GM23338 (cell line): ENCODE results near the gene TBX2. TPM values are rescaled to one million over a fixed set of nuclear protein-coding genes. Genes with fewer than 3 reads are reported as not detected.

ENCODE experiments used
- ATAC-seq: fragments of 200-7000 bp; cut with Tn5 transposase; 3 replicates; pipeline ENCODE4 v1.9.1; 2020
- DNase-seq: peaks from one replicate; pipeline ENCODE4 v3.0.0-alpha.2; 2015; ENCODE audit warnings: low spot score
- H2AFZ ChIP-seq: fragments of 200-600 bp; sonication (generic); 2 replicates; pipeline ENCODE4 v1.8.0; 2016; ENCODE audit warnings: antibody characterized with exemption, mild to moderate bottlenecking, moderate library complexity
- H3F3A ChIP-seq: fragments of 200-600 bp; sonication (generic); replicated peaks from 2 replicates; pipeline ENCODE4 v1.8.0; 2017; ENCODE audit warnings: antibody characterized with exemption, mixed run types, low read depth
- H3K27ac ChIP-seq: fragments of 200-600 bp; sonication (generic); 2 replicates; pipeline ENCODE4 v1.6.1; 2016; ENCODE audit warnings: low read depth
- H3K27me3 ChIP-seq: fragments of 200-600 bp; sonication (generic); 2 replicates; pipeline ENCODE4 v1.8.0; 2016; ENCODE audit warnings: mild to moderate bottlenecking, mixed run types, moderate library complexity; ENCODE audit not compliant: insufficient read depth
- H3K36me3 ChIP-seq: fragments of 200-600 bp; sonication (generic); 2 replicates; pipeline ENCODE4 v1.8.0; 2016; ENCODE audit warnings: mild to moderate bottlenecking; ENCODE audit not compliant: insufficient read depth
- H3K4me1 ChIP-seq: fragments of 200-600 bp; sonication (generic); 2 replicates; pipeline ENCODE4 v1.8.0; 2016; ENCODE audit warnings: mild to moderate bottlenecking, moderate library complexity; ENCODE audit not compliant: insufficient read depth
- H3K4me2 ChIP-seq: fragments of 200-600 bp; sonication (generic); 2 replicates; pipeline ENCODE4 v1.7.1; 2017; ENCODE audit warnings: mixed run types
- H3K4me3 ChIP-seq: fragments of 200-600 bp; sonication (generic); 2 replicates; pipeline ENCODE4 v1.6.1; 2016; ENCODE audit warnings: mixed run types
- H3K79me2 ChIP-seq: fragments of 200-600 bp; sonication (generic); replicated peaks from 2 replicates; pipeline ENCODE4 v1.8.0; 2017; ENCODE audit warnings: mild to moderate bottlenecking; ENCODE audit not compliant: insufficient read depth
- H3K9me2 ChIP-seq: fragments of 200-600 bp; sonication (generic); 2 replicates; pipeline ENCODE4 v1.8.0; 2017; ENCODE audit not compliant: insufficient read depth
- H4K20me1 ChIP-seq: fragments of 200-600 bp; sonication (generic); replicated peaks from 2 replicates; pipeline ENCODE4 v1.8.0; 2017; ENCODE audit warnings: mild to moderate bottlenecking; ENCODE audit not compliant: insufficient read depth
- H3K27ac Mint-ChIP-seq: 2 replicates; pipeline ENCODE4 v1.8.0; 2020; ENCODE audit warnings: inconsistent platforms, mild to moderate bottlenecking, moderate library complexity, mixed read lengths
- H3K27me3 Mint-ChIP-seq: 3 replicates; pipeline ENCODE4 v1.8.0; 2022; ENCODE audit warnings: low read depth, mild to moderate bottlenecking, moderate library complexity, mixed read lengths, inconsistent platforms; ENCODE audit not compliant: insufficient read depth, poor library complexity
- H3K36me3 Mint-ChIP-seq: 3 replicates; pipeline ENCODE4 v1.8.0; 2021; ENCODE audit warnings: low read depth, mild to moderate bottlenecking, inconsistent platforms, moderate library complexity, mixed read lengths
- H3K4me1 Mint-ChIP-seq: 3 replicates; pipeline ENCODE4 v1.8.0; 2020; ENCODE audit warnings: mild to moderate bottlenecking, inconsistent platforms, mixed read lengths
- H3K4me3 Mint-ChIP-seq: 3 replicates; pipeline ENCODE4 v1.8.0; 2021; ENCODE audit warnings: moderate library complexity, mild to moderate bottlenecking, inconsistent platforms, mixed read lengths
- H3K9me3 Mint-ChIP-seq: 3 replicates; pipeline ENCODE4 v1.8.0; 2020; ENCODE audit warnings: moderate library complexity, mild to moderate bottlenecking, inconsistent platforms, mixed read lengths
- CREB1 ChIP-seq: fragments of 250-450 bp; sonication (Bioruptor Pico); IDR thresholded peaks from 2 replicates; pipeline ENCODE4 v1.5.0; 2020; ENCODE audit warnings: low read depth, mild to moderate bottlenecking, moderate library complexity
- EZH2 ChIP-seq: fragments of 200-600 bp; sonication (generic); IDR thresholded peaks from one replicate; pipeline ENCODE4 v1.8.0; 2017; ENCODE audit warnings: antibody characterized with exemption, mild to moderate bottlenecking, low read depth; ENCODE audit not compliant: unreplicated experiment
- EZH2phosphoT487 ChIP-seq: fragments of 200-600 bp; sonication (generic); IDR thresholded peaks from one replicate; pipeline ENCODE4 v1.8.1; 2018; ENCODE audit warnings: antibody characterized with exemption; ENCODE audit not compliant: unreplicated experiment
- JUNB ChIP-seq: IDR thresholded peaks from one replicate; pipeline ENCODE4 v1.6.1; 2016; ENCODE audit warnings: antibody characterized with exemption; ENCODE audit not compliant: unreplicated experiment
- NANOG ChIP-seq: IDR thresholded peaks from 2 replicates; pipeline ENCODE4 v1.6.1; 2016; ENCODE audit warnings: antibody characterized with exemption, borderline replicate concordance
- POLR2AphosphoS5 ChIP-seq: IDR thresholded peaks from 2 replicates; pipeline ENCODE4 v1.6.1; 2016; ENCODE audit warnings: antibody characterized with exemption, low read depth
- STAT1 ChIP-seq: IDR thresholded peaks from one replicate; pipeline ENCODE4 v1.6.1; 2016; ENCODE audit warnings: antibody characterized with exemption; ENCODE audit not compliant: unreplicated experiment
- ZNF114 ChIP-seq: fragments of 250-450 bp; sonication (Bioruptor Pico); IDR thresholded peaks from 2 replicates; pipeline ENCODE4 v1.5.0; 2020; ENCODE audit warnings: mild to moderate bottlenecking, moderate library complexity
- ZNF331 ChIP-seq: fragments of 250-450 bp; sonication (Bioruptor Pico); IDR thresholded peaks from 2 replicates; pipeline ENCODE4 v1.5.0; 2020; ENCODE audit warnings: low read depth, mild to moderate bottlenecking, moderate library complexity
- polyA plus RNA-seq: library from polyadenylated mRNA; unstranded; fragments of >200 nt; fragmentation: Nextera tagmentation; extraction: Ambion mirVana; gene quantifications from 2 replicates; pipeline ENCODE4 v1.2.1, GENCODE V29; 2016
- total RNA-seq: library from RNA; depleted of rRNA; stranded (reverse); fragments of >200 nt; shearing (Covaris generic); gene quantifications from 2 replicates; pipeline ENCODE4 v1.2.3, GENCODE V29; 2014
- TF ChIP-seq, protein P1 (sequence below): IDR thresholded peaks from 2 replicates; pipeline ENCODE4 v1.6.1; 2016; ENCODE audit warnings: antibody characterized with exemption
- TF ChIP-seq, protein P2 (sequence below): fragments of 250-450 bp; sonication (Bioruptor Pico); IDR thresholded peaks from 2 replicates; pipeline ENCODE4 v1.5.0; 2020; ENCODE audit warnings: mild to moderate bottlenecking, moderate library complexity
- TF ChIP-seq, protein P3 (sequence below), 2 experiments: fragments of 200-600 bp in 1 of 2; sonication (generic) in 1 of 2; conservative IDR thresholded peaks; 2 replicates each; pipeline versions ENCODE4 v1.5.1 to v1.6.1; 2016 to 2017; ENCODE audit warnings: antibody characterized with exemption in 2 of 2, low read depth in 2 of 2, mild to moderate bottlenecking in 2 of 2, moderate library complexity in 1 of 2
- TF ChIP-seq, protein P4 (sequence below): IDR thresholded peaks from one replicate; pipeline ENCODE4 v1.6.1; 2018; ENCODE audit warnings: antibody characterized with exemption; ENCODE audit not compliant: unreplicated experiment

Gene TBX2
- total and polyA plus RNA-seq, 2 experiments from 2014 or later, result not detected

DNA sequence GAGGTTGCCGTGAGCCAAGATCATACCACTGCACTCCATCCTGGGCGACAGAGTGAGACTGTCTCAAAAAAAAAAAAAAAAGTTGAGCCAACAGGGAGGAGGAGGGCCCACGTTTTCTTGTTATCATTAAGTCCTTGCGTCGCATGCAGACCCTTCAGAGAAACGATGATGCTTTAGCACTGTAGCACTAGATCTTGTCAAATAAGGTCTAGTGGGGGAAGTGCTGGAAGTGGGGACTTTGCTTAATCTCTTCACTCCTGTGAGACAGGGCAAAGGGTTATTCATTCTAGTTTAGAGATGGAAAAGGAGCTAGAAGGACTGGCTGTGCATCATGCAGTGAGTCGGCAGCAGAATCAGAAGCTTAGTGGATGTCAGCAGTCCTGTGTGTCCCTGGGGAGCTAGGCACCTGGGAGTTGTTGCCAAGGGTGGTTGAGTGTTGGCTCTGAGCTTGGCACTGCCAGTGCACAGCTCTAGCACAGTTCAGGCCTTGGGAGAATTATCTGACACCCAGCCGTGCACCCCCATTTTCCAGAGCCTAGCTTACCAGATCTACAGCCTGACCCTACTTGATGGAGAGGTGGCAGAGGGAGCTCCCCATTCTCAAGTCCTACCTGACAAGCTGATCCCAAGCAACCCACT lies 33.4 kb upstream of the TBX2 start:
- Mint-ChIP-seq H3K9me3 (no peaks in the 10 kb centered on the region), H3K4me3 (no peak overlapping the region), H3K36me3 (no peaks in the 10 kb centered on the region), H3K27me3 (peaks cover 1% of the 10 kb centered on the region), H3K4me1 (no peaks in the 10 kb centered on the region), H3K27ac (no peak overlapping the region; the same call in 1 of the 2 replicates)
- ATAC-seq (no peak), DNase-seq (no peak)
- Histone ChIP-seq H3K36me3 (no peaks in the 10 kb centered on the region; the same call in 1 of the 2 replicates), H3K27ac (no peak overlapping the region), H3K4me1 (no peaks in the 10 kb centered on the region), H3F3A (no peaks in the 10 kb centered on the region), H3K4me2 (no peak overlapping the region), H3K9me2 (no peaks in the 10 kb centered on the region), H3K79me2 (no peaks in the 10 kb centered on the region), H3K27me3 (no peaks in the 10 kb centered on the region), H2AFZ (no peak overlapping the region), H3K4me3 (no peak overlapping the region), H4K20me1 (no peaks in the 10 kb centered on the region)
- TF ChIP-seq NANOG (no peak), ZNF331 (CRISPR knock-in tag) (no peak), POLR2AphosphoS5 (no peak), EZH2phosphoT487 (no peak), ZNF114 (no peak), CREB1 (CRISPR knock-in tag) (no peak), EZH2 (no peak), STAT1 (no peak), JUNB (no peak)
- TF ChIP-seq, protein P1, sequence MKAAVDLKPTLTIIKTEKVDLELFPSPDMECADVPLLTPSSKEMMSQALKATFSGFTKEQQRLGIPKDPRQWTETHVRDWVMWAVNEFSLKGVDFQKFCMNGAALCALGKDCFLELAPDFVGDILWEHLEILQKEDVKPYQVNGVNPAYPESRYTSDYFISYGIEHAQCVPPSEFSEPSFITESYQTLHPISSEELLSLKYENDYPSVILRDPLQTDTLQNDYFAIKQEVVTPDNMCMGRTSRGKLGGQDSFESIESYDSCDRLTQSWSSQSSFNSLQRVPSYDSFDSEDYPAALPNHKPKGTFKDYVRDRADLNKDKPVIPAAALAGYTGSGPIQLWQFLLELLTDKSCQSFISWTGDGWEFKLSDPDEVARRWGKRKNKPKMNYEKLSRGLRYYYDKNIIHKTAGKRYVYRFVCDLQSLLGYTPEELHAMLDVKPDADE, result no peak
- TF ChIP-seq, protein P2, sequence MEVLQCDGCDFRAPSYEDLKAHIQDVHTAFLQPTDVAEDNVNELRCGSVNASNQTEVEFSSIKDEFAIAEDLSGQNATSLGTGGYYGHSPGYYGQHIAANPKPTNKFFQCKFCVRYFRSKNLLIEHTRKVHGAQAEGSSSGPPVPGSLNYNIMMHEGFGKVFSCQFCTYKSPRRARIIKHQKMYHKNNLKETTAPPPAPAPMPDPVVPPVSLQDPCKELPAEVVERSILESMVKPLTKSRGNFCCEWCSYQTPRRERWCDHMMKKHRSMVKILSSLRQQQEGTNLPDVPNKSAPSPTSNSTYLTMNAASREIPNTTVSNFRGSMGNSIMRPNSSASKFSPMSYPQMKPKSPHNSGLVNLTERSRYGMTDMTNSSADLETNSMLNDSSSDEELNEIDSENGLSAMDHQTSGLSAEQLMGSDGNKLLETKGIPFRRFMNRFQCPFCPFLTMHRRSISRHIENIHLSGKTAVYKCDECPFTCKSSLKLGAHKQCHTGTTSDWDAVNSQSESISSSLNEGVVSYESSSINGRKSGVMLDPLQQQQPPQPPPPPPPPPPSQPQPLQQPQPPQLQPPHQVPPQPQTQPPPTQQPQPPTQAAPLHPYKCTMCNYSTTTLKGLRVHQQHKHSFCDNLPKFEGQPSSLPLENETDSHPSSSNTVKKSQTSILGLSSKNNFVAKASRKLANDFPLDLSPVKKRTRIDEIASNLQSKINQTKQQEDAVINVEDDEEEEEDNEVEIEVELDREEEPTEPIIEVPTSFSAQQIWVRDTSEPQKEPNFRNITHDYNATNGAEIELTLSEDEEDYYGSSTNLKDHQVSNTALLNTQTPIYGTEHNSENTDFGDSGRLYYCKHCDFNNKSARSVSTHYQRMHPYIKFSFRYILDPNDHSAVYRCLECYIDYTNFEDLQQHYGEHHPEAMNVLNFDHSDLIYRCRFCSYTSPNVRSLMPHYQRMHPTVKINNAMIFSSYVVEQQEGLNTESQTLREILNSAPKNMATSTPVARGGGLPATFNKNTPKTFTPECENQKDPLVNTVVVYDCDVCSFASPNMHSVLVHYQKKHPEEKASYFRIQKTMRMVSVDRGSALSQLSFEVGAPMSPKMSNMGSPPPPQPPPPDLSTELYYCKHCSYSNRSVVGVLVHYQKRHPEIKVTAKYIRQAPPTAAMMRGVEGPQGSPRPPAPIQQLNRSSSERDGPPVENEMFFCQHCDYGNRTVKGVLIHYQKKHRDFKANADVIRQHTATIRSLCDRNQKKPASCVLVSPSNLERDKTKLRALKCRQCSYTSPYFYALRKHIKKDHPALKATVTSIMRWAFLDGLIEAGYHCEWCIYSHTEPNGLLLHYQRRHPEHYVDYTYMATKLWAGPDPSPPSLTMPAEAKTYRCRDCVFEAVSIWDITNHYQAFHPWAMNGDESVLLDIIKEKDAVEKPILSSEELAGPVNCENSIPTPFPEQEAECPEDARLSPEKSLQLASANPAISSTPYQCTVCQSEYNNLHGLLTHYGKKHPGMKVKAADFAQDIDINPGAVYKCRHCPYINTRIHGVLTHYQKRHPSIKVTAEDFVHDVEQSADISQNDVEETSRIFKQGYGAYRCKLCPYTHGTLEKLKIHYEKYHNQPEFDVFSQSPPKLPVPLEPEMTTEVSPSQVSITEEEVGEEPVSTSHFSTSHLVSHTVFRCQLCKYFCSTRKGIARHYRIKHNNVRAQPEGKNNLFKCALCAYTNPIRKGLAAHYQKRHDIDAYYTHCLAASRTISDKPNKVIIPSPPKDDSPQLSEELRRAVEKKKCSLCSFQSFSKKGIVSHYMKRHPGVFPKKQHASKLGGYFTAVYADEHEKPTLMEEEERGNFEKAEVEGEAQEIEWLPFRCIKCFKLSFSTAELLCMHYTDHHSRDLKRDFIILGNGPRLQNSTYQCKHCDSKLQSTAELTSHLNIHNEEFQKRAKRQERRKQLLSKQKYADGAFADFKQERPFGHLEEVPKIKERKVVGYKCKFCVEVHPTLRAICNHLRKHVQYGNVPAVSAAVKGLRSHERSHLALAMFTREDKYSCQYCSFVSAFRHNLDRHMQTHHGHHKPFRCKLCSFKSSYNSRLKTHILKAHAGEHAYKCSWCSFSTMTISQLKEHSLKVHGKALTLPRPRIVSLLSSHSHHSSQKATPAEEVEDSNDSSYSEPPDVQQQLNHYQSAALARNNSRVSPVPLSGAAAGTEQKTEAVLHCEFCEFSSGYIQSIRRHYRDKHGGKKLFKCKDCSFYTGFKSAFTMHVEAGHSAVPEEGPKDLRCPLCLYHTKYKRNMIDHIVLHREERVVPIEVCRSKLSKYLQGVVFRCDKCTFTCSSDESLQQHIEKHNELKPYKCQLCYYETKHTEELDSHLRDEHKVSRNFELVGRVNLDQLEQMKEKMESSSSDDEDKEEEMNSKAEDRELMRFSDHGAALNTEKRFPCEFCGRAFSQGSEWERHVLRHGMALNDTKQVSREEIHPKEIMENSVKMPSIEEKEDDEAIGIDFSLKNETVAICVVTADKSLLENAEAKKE (CRISPR knock-in tag), result no peak
- TF ChIP-seq, protein P3, sequence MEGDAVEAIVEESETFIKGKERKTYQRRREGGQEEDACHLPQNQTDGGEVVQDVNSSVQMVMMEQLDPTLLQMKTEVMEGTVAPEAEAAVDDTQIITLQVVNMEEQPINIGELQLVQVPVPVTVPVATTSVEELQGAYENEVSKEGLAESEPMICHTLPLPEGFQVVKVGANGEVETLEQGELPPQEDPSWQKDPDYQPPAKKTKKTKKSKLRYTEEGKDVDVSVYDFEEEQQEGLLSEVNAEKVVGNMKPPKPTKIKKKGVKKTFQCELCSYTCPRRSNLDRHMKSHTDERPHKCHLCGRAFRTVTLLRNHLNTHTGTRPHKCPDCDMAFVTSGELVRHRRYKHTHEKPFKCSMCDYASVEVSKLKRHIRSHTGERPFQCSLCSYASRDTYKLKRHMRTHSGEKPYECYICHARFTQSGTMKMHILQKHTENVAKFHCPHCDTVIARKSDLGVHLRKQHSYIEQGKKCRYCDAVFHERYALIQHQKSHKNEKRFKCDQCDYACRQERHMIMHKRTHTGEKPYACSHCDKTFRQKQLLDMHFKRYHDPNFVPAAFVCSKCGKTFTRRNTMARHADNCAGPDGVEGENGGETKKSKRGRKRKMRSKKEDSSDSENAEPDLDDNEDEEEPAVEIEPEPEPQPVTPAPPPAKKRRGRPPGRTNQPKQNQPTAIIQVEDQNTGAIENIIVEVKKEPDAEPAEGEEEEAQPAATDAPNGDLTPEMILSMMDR (conservative IDR thresholded peaks at IDR 0.05; ENCODE audit: low read depth in 2 of 2), result no peak
- TF ChIP-seq, protein P4, sequence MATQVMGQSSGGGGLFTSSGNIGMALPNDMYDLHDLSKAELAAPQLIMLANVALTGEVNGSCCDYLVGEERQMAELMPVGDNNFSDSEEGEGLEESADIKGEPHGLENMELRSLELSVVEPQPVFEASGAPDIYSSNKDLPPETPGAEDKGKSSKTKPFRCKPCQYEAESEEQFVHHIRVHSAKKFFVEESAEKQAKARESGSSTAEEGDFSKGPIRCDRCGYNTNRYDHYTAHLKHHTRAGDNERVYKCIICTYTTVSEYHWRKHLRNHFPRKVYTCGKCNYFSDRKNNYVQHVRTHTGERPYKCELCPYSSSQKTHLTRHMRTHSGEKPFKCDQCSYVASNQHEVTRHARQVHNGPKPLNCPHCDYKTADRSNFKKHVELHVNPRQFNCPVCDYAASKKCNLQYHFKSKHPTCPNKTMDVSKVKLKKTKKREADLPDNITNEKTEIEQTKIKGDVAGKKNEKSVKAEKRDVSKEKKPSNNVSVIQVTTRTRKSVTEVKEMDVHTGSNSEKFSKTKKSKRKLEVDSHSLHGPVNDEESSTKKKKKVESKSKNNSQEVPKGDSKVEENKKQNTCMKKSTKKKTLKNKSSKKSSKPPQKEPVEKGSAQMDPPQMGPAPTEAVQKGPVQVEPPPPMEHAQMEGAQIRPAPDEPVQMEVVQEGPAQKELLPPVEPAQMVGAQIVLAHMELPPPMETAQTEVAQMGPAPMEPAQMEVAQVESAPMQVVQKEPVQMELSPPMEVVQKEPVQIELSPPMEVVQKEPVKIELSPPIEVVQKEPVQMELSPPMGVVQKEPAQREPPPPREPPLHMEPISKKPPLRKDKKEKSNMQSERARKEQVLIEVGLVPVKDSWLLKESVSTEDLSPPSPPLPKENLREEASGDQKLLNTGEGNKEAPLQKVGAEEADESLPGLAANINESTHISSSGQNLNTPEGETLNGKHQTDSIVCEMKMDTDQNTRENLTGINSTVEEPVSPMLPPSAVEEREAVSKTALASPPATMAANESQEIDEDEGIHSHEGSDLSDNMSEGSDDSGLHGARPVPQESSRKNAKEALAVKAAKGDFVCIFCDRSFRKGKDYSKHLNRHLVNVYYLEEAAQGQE, result no peak
